Inferior parietal cortex (tissue), 1 donor: ENCODE results near the gene GABBR2.

Experiments used
- DNase-seq: peaks from one replicate; pipeline ENCODE4 v3.0.0-alpha.2; 2016; ENCODE audit errors: extremely low spot score

Gene GABBR2

DNA sequence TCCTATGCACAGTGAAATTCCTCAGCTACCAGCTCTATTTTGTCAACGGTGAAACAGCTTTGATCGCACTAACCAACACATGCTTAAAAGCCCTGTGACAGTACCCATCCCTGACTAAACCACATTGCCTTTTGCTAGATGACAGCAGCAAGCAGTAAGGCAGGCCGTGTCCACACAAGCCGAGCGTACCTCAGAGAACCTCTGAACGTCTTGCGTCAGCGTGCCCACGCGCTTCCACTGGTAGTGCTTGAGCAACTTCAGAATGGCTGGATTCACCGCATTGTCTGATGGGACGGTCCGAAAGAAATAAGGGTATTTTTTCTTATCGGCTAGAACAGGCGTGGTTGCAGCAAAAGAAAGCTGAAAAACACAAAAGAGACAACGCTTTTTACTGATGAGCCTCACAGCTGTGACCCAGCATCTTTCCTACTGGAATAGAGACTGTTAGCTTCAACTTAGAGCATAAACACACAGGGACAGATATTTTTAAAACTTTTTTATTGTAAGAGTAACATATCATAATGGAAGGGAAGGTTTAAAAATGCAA is 167.0 kb downstream of the GABBR2 start:
- no peak for DNase-seq

DNA sequence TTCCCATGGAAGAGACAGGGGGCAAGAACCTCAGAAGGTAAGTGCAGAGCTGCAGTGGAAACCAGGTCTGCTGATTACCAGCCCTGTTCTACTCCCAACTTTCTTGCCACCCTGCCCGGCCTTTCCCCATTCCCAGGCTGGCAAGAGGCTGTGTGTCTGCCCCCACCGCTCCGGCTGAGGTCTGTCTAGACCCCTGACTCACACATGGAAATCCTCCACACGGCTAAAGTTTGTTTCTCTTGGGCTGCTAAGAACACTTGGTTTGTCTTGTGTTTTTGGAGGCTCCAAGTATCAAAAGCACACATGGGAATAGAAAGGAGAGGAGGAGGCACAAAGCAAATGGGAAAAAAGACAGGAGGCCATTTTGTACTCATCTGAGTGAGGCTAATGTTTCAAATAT is 168.3 kb downstream of the GABBR2 start:
- DNase-seq: no peak

DNA sequence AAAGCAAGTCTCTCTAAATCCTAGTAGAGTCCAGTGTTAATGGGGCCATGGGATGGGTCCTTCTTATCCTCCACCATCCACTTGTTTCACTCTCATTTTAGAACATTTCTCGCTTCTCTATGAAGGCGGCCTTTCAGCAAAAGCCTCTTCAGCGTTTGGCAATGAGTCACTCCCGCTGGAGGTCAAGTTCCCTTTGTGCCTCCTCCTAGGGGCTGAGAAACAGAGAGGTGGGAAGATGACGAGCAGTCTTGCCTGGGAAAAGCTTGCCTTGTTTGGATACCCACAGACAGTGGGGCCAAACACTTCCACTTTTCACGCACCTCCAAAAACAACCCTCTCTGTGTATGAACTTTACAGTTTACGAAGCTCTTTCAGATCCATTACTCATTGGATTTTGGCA is 168.8 kb downstream of the GABBR2 start:
- DNase-seq: no peak

DNA sequence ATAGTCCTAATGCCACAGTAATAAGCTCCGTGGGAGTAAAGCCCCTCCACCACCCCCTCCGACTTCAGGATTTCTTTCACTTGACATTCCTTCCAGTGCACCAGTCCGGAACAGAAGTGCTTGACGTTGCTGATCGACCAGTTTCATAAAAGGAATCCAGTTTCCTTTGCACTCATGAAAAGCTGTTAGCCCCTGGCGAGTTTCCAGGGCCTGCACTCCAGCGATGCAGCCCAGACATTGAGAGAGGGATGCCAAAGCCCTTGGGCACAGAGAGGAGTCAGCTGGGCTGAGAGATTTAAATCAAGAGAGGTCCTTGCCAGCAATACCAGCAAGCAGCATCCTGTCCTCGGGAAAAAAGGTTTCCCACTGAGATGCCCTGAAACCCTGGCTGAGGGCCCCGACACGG is 170.1 kb downstream of the GABBR2 start:
- no peak for DNase-seq

DNA sequence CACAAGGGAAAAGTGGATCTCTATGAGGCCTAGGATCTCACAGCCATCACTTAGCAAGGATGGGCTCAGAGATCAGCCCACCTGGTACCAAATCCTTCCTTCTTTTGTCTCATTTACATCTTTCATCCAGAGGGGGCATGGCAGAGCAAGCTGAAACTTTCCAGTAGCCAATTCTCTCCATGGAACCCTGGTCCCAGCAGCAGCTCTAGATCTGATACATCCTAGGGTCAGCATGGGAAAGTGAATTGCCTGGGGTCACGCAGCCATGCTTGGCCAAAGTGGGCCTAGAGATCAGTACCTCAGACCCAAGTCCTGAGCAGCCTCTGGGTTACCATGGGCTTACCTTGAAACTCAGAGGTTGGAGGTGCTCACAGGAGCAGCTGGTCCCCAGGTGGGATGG is 170.5 kb downstream of the GABBR2 start:
- DNase-seq: no peak

DNA sequence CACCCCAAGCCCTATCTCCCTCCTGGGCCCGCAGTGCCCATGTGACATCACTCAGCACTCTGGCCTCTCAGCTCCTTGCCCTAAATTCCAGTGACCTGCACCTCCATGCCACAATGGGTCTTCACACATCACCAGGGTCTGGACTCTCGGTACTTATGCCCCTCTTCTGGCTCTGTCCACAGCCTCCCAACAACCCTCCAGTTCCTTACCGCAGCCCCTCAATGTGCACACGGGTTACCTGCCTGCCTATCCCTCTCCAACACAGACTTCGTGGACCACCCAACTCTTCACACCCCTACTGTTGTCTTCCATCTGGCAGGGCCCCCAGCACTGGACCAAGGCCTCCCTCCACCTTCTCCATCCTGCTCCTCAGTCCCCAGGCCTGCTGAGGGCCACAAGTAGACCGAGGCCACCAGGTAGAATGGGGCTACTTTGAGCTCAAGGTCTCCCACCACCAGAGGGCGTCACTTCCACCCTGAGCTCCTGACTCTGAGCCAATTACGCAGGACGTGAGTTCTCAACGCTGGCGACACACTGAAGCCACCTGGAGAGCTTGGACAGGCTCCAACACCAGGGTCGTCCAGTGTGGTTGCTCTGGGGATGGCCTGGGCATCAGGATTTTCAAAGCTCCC is 172.1 kb downstream of the GABBR2 start:
- DNase-seq: no peak

DNA sequence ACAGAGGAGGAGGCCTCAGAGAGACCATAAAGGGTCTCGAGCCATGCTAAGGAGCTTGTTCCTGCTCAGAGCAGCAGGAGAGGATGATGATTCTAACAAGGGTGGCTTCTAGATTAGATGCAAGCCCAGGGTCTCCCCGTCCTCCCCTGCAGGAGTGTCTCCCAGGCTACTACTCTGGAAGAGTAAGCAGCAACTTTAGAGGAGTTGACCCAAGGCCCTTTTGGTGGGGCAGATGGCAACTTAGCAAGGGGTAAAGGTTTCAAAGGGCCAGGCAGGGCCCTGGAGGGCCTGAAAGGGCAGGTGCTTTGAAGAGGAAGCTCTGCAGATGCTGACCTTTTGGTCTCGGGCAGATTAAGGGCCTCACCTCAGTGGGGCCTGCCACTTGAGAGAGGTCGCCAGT is 174.9 kb downstream of the GABBR2 start:
- DNase-seq: no peak

DNA sequence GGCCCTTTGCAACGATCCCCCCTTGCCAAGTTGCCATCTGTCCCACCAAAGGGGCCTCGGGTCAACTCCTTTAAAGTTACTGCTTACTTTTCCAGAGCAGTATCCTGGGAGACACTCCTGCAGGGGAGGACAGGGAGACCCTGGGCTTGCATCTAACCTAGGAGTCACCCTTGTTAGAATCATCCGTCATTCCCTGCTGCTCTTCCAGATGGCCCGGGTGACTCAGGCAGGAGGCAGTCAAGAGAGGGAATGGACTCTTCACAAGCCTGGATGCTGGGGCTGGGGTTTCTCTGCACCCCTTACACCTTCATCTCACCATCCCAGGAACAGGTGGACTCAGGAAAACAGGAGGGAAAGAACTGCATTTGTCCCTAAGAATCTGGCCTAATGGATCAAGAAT is 175.6 kb downstream of the GABBR2 start:
- DNase-seq: no peak

DNA sequence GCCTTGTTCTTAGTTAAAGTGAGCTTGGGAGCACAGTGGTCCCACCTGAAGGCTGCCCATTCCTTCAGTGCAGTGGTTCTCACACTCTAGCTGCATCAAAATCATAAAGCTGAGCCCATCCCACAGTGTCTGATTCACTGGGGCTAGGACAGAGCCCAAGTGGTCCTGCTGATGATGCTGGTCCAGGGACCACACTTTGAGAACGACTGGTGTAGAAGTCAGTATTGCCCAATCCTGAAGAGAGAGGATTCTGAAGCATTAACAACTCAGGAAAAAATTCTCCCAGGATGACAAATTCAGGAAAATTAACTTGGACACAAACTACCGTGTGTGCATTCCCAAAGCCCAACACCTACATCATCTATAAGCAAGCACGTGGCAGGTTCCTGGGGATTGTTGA is 176.2 kb downstream of the GABBR2 start:
- DNase-seq: no peak

DNA sequence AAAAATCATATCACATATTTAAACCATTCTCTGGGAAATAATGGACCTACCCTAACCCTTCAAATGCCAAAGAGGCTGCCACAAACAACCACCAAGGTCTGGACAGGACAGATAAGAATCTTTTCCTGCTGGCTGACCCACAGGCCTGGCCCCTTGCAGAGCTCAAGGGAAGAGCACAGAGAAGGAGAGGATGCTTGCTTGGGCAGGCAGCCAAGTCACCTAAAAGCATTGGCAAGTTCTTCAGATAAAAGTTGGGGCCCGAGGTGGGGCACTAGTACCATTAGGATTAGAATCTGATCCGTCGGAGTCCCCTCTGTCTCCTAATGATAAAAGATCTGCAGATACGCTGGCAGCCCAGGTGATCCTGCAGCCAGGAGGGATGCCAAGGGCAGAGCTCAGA is 176.6 kb downstream of the GABBR2 start:
- no peak for DNase-seq

DNA sequence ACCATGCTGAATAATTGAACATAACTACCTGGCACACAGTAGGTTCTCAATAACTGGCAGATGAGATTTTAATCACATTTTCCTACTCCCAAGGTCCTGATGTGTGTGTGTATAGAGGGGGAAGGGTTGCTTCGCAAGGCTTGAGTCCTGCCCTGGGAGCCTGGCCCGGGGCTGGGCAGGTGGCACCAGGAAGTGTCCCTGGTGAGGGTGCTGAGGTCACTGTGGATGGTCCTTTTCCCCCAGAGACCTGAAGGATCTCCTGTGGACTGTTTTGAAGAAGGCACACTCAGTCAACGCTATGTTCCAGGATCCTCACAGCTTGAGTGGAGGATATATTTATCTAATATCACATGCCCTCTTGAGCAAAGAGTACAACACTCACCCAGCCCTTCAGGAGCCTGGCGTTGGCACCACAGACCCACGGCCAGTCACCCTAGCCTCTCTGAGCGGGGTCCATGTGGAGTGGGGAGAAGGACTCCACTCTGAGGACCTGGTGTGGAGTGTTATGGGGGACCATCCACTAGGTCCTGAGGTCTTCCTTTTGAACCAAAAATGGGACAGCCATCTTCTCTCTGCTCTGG is 177.8 kb downstream of the GABBR2 start:
- no peak for DNase-seq

DNA sequence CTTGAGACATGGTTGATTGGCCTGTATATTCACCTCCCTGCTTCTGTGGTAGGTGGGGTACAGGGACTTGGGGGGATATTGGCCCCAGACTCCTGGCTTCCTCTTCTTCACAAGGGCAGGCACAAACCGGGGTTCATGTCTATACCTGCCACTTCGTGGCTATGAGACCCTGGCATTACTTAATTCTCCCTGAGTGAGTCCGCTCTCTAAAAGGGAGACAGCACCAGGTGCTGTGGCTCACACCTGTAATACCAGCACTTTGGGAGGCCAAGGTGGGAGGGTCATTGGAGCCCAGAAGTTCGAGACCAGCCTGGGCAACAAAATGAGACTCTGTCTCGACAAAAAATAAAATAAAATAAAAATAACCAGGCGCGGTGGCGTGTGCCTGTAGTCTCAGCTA is 178.5 kb downstream of the GABBR2 start:
- DNase-seq: no peak

DNA sequence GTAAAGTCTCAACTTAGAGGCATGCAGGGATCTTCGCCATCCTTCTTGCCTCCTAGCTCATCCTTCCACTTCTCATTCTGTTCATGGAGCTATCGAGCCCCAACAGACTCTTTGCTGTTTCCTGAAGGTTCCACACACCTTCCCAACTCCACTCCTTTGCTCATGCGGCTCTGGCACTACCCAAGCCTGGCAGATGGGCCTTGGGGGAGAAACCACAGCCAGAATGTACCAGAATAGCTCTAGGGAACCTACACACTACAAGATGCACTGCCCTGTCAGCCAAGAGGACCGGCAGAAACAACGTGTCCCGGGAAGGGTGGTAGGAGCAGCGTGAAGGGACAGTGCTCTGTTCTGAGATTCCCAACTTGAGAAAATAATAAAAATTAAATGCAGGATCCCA is 178.9 kb downstream of the GABBR2 start:
- DNase-seq: peak; percentile 62

DNA sequence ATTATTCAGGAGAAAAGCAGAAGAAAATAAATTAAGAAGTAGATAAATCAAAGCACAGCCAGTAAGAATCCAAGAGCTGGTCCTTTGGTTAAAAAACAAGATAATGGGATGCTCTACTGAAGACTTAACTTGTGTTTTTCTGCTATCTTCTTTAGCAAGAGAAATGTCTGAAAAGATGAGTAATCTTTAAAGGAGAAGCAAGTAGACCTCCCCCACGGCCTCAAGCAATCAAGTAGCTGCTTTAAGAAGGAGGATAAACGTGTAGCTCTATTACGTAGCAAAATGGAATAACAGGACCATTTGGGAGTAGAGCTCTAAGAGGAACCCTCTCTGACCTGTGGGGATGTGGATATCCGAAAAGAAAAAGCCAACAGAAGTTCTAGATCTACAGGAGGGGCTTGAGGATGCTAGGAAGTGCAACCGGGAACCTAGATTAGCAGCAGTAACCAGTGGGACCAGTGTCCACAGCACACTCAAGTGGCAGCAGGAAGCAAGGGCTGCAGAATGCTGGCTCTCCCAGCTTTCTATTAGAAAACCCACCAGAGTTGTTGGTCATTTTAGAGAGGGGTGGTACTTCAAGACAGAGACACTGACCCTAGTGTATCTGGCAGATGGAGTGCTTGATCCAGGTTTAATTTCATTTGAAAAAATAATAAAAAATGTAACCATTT is 185.4 kb downstream of the GABBR2 start:
- no peak for DNase-seq

DNA sequence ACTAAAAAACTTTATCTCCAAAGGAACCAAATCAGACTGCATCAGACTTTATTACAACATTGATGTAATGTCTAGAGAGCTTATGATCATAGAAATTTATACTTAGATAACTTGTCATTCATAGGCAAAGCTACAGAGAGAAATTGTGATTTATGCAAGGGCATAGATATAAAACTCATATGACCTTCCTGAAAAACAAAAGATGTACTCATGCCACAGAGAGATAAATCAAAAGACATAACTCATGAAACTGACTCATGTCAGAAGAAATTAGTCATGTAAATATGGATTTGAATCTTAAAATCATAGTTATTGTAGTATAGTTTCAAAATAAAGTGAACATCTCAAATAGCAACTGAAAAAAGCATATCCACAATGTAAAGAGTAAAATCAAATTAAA is 186.2 kb downstream of the GABBR2 start:
- no peak for DNase-seq

DNA sequence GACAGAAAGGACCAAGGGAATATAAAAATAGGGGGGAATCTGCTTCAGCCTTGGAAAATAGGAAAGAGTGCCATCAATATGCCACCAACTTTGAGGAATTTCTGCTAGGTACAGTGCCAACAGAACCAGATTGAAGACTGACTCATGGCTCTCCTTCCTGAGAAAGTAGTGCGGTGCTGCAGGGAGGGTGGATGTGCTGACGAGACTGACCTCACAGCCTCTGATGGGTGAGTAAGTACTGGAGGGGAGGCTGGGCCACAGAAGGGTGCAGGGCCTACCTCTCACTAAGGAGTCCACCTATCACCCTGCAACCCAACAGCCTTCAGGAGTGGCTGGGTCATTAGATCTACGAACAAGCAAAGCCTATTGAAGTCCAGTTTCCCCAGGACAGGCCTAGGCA is 187.6 kb downstream of the GABBR2 start:
- DNase-seq: peak; percentile 53

DNA sequence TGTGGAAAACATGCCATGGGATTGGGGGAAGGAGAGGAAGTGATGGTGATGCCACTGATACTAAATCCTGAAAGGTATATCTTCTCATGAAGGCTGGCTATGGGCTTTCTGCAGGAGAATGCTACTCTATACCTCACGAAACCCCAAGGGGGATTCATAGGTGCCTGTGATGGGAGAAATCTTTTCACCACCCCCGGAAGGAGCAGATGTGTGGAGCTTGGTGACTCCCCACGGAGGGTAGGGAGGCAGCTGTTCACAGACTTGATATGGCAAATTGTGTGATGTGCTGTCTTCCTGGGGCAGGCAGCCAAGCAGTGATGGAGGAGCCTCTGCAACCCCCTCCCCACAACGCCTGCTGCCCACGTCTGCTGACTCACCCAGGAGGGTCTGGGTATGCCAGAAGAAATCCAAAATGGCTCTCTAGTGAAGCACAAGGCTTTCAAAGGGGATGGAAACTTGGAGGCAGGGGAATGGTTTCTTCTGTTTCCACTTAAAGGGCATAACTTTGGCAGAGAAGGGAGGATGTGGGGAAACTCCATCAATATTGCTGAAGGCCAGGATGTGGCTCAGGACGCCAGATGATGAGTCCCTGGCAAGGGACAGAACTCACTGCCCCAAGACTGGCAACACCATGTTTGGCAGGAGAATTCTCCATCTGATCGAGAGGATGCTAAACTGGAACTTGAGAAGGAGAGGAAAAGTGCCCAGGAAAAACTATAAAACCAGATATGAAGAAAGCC is 188.3 kb downstream of the GABBR2 start:
- DNase-seq: peak; percentile 3

DNA sequence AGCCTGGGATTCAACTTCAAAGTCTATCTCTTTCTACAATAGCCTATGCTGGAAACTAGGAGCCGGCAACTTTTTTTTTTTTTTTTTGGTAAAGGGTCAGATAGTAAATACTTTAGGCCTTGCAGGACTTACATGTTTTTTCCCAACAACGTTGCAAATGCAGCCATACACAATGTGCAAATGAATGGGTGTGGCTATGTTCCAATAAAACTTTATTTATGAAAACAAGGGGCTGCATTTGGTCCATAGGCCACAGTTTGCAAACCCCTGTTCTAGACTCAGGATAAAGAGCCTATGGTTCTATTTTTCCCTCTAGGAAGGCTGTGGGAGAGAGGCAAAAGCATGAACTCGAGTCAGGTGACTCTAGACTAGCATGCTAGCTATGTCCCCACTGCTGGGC is 189.1 kb downstream of the GABBR2 start:
- DNase-seq: no peak

DNA sequence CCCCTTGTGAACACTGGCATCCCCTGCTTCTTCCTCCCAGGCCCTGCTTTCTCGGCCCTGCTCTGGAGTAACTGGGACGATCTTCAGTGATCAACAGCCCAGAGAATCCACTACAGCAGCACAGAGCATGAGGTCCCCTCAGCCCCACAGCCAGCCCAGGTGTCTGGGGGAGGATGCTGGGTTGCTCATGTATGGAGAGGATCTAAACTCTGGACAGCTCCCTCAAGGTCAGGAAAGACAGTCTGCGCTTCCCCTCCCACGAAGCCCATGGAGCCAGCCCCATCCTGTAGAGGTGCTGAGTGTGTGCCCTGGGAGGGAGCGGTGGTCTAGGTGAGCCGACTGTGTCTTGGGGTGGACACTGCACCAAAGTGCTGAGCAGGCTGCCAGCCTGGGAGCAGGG is 190.2 kb downstream of the GABBR2 start:
- DNase-seq: no peak

DNA sequence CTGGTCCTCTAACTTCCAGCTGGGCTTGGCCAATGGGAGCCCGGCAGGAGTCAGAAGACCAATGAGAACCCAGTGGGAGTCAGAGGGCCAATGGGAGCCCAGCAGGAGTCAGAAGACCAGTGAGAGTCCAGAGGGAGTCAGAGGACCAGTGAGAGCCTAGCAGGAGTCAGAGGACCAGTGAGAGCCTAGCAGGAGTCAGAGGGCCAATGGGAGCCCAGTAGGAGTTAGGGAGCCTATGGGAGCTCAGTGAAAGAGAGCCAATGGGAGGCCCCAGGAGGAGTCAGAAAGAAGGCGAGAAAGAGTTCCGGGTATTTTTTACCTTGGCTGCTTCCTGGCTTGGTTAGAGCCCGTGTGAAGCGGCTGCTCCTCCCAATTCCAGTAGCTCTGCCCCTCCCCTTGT is 191.0 kb downstream of the GABBR2 start:
- DNase-seq: no peak

DNA sequence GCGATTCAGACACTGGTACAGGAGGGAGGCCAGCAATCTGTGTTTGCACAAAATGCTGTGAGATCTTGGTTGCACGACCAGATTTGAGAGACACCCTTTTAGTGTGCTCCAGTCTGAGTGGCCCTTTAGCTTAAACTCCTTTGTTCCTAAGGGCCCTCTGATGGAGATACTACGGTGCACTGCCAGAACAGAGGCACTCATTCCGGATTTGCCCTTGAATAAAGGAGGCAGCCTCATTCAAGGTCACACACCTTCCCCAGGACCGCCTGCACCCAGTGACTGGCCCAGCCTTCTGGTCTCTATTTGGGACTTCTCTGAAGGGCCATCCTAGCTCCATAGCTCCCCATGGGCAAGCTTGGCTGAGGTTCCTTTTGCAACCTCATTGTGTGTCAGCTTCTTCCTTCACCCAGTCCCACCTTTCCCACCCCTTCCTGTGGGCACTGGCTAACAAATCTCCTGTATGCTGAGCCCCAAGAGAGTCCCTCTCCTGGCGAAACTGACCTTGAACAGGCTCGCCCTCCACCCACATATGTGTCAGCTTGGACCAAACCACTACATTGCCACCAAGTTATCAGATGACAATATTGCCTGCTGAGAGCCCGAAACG is 191.7 kb downstream of the GABBR2 start:
- no peak for DNase-seq

DNA sequence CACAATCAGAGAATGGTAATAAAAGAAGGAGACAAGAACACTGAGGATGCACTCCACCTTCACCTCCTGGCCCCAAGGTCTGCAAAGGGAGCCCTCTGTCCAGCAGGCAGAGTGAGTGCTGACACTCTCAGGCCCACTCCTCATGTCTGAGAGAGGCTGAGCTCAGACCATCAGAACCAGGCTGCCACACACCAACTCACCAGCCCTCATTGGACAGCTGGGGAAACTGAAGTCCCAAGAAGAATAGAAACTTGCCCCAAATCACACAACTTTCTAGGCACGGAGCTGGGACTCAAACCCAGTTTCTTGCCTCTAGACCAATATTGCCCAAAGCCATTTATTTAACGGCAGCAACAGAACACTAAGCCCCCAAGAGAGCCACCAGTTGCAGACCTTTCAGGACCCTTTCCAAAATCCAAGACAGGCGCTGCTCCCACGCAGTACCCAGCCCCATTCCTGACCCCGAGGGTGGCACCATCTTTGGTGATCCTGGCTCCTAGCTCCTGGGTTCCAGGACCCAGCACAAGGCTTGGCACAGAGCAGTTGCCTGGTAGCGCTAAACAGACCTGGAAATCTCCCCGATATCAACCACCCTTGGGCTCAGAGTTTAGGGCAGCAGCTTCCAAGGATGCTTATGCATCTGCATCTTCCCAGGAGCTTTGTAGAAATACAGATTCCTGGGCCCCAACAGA is 192.4 kb downstream of the GABBR2 start:
- no peak for DNase-seq
